HCT116 (cell line): Measurements from ENCODE around the gene TAF6. TPM values are rescaled to one million over a fixed set of nuclear protein-coding genes. Genes with fewer than 3 reads are reported as not detected.

ENCODE experiments used
- ATAC-seq: fragments of 200-7000 bp; cut with Tn5 transposase; 2 replicates; pipeline ENCODE4 v1.9.1; 2020; ENCODE audit warnings: mild to moderate bottlenecking, moderate library complexity
- BruUV-seq: library from RNA; stranded (reverse); fragments of 400-500 nt; replicated peaks from 2 replicates; lab custom pipeline; 2021; lab: Mats Ljungman, UMichigan
- CTCF ChIA-PET: fragments of 300-600 bp; sonication (Branson Sonifier 250); formaldehyde crosslinking; loops from one replicate; lab custom pipeline; 2021; ENCODE audit warnings: antibody characterized with exemption; lab: Charles Lee
- POLR2A ChIA-PET: fragments of 300-600, 350-600 bp; sonication (Branson Sonifier 250); formaldehyde crosslinking; loops from one replicate; lab custom pipeline; 2021; ENCODE audit warnings: antibody characterized with exemption; lab: Charles Lee
- RAD21 ChIA-PET, 2 experiments: fragments of 300-600 bp; sonication (Branson Sonifier 250); formaldehyde crosslinking; loops; one replicate each; lab custom pipeline; 2023; ENCODE audit warnings: low total read pairs in 2 of 2; ENCODE audit not compliant: uncharacterized antibody in 2 of 2, unreplicated experiment in 2 of 2, low non-redundant PET in 1 of 2; lab: Charles Lee
- DNase-seq: peaks from one replicate; pipeline ENCODE4 v3.0.0-alpha.2; 2010; ENCODE audit warnings: low read depth, low spot score
- H2AFZ ChIP-seq: fragments of 200-600 bp; shearing (Covaris generic), sonication (generic); 2 replicates; pipeline ENCODE4 v1.6.1; 2017; ENCODE audit warnings: low read depth, mixed run types, mixed read lengths, antibody characterized with exemption, low read length; ENCODE audit not compliant: poor library complexity, severe bottlenecking
- H3K27ac ChIP-seq: 2 replicates; pipeline ENCODE4 v1.5.1; 2012; ENCODE audit warnings: low read depth, low read length
- H3K27me3 ChIP-seq: fragments of 200-600 bp; sonication (generic); 2 replicates; pipeline ENCODE4 v1.6.1; 2016; ENCODE audit warnings: mixed run types, low read length, mixed read lengths; ENCODE audit not compliant: insufficient read depth
- H3K36me3 ChIP-seq, 2 experiments: fragments of 200-500 bp in 1 of 2; fragments of 200-600 bp in 1 of 2; sonication (Bioruptor generic) in 1 of 2; sonication (generic) in 1 of 2; 2 replicates each; pipeline versions ENCODE4 v1.5.1 to v1.6.1; 2014 to 2016; ENCODE audit warnings: low read length in 2 of 2, inconsistent platforms in 1 of 2, mixed read lengths in 1 of 2, mixed run types in 1 of 2; ENCODE audit not compliant: insufficient read depth in 2 of 2, control insufficient read depth in 1 of 2
- H3K4me1 ChIP-seq, 2 experiments: fragments of 200-600 bp in 1 of 2; sonication (generic) in 1 of 2; 2 replicates each; pipeline versions ENCODE4 v1.5.1 to v1.6.1; 2012 to 2017; ENCODE audit warnings: low read length in 2 of 2, inconsistent platforms in 1 of 2, mild to moderate bottlenecking in 1 of 2, mixed read lengths in 1 of 2, mixed run types in 1 of 2, moderate library complexity in 1 of 2; ENCODE audit not compliant: insufficient read depth in 2 of 2, control insufficient read depth in 1 of 2
- H3K4me2 ChIP-seq: fragments of 200-600 bp; sonication (generic); 2 replicates; pipeline ENCODE4 v1.6.1; 2017; ENCODE audit warnings: mixed run types, low read length, mixed read lengths
- H3K4me3 ChIP-seq, 2 experiments: fragments of 200-600 bp in 1 of 2; sonication (generic) in 1 of 2; replicated peaks in 1 of 2; 2 replicates each; pipeline ENCODE4 v1.5.1; 2011 to 2016; ENCODE audit warnings: low read length in 2 of 2, control low read depth in 1 of 2, low read depth in 1 of 2, mild to moderate bottlenecking in 1 of 2, mixed read lengths in 1 of 2, mixed run types in 1 of 2
- H3K79me2 ChIP-seq: fragments of 200-600 bp; sonication (generic); 2 replicates; pipeline ENCODE4 v1.6.1; 2017; ENCODE audit warnings: mild to moderate bottlenecking, mixed run types, low read length, moderate library complexity, mixed read lengths; ENCODE audit not compliant: insufficient read depth
- H3K9ac ChIP-seq: fragments of 200-600 bp; sonication (generic); 2 replicates; pipeline ENCODE4 v1.6.1; 2016; ENCODE audit warnings: low read length, mixed read lengths
- H3K9me2 ChIP-seq: fragments of 200-600 bp; sonication (generic), shearing (Covaris generic); 2 replicates; pipeline ENCODE4 v1.6.1; 2017; ENCODE audit warnings: mixed run types, mild to moderate bottlenecking, moderate library complexity; ENCODE audit not compliant: insufficient read depth
- H3K9me3 ChIP-seq, 2 experiments: fragments of 200-500 bp in 1 of 2; fragments of 200-600 bp in 1 of 2; sonication (Bioruptor generic) in 1 of 2; sonication (generic) in 1 of 2; 2 replicates each; pipeline ENCODE4 v1.6.1; 2014 to 2017; ENCODE audit warnings: low read length in 2 of 2, mixed read lengths in 2 of 2, inconsistent platforms in 1 of 2, low read depth in 1 of 2, mild to moderate bottlenecking in 1 of 2, mixed run types in 1 of 2, moderate library complexity in 1 of 2; ENCODE audit not compliant: control insufficient read depth in 1 of 2, insufficient read depth in 1 of 2
- H4K20me1 ChIP-seq: fragments of 200-600 bp; sonication (generic), shearing (Covaris generic); 2 replicates; pipeline ENCODE4 v1.6.1; 2017; ENCODE audit warnings: mixed run types, mild to moderate bottlenecking, moderate library complexity; ENCODE audit not compliant: insufficient read depth
- CBX3 ChIP-seq: IDR thresholded peaks from 2 replicates; pipeline ENCODE4 v1.6.1; 2012; ENCODE audit warnings: low read depth
- EGR1 ChIP-seq: IDR thresholded peaks from 2 replicates; pipeline ENCODE4 v1.6.1; 2012; ENCODE audit warnings: low read depth
- EZH2phosphoT487 ChIP-seq: fragments of 200-600 bp; IDR thresholded peaks from 2 replicates; pipeline ENCODE4 v1.6.1; 2018; ENCODE audit warnings: antibody characterized with exemption, borderline replicate concordance
- JUND ChIP-seq: IDR thresholded peaks from 2 replicates; pipeline ENCODE4 v1.6.1; 2012
- POLR2A ChIP-seq: IDR thresholded peaks from 2 replicates; pipeline ENCODE4 v1.7.0; 2011; ENCODE audit warnings: borderline replicate concordance; ENCODE audit not compliant: insufficient read depth, insufficient read length; ENCODE audit errors: extremely low read depth
- YY1 ChIP-seq: IDR thresholded peaks from 2 replicates; pipeline ENCODE4 v1.6.1; 2011; ENCODE audit warnings: low read length, low read depth, moderate library complexity, mild to moderate bottlenecking; ENCODE audit not compliant: insufficient replicate concordance; ENCODE audit errors: extremely low read depth
- ZBTB33 ChIP-seq: IDR thresholded peaks from 2 replicates; pipeline ENCODE4 v1.6.1; 2011; ENCODE audit warnings: mild to moderate bottlenecking, low read length, moderate library complexity; ENCODE audit not compliant: insufficient replicate concordance; ENCODE audit errors: extremely low read depth
- intact Hi-C: fragments of 100-400 bp; cut with micrococcal nuclease; formaldehyde crosslinking; loops from 2 replicates; pipeline ENCODE4 v1.10.0; 2022
- total RNA-seq: library from RNA; stranded (reverse); gene quantifications from one replicate; pipeline ENCODE4 v1.2.1, GENCODE V29; 2021; ENCODE audit not compliant: unreplicated experiment
- TF ChIP-seq, protein P1 (sequence below), 3 experiments: fragments of 200-600 bp in 1 of 3; sonication (generic) in 1 of 3; IDR thresholded peaks in 2 of 3; conservative IDR thresholded peaks in 1 of 3; 2 replicates each; pipeline ENCODE4 v1.5.1; 2012 to 2017; ENCODE audit warnings: low read depth in 2 of 3, low read length in 2 of 3, antibody characterized with exemption in 1 of 3, borderline replicate concordance in 1 of 3, control low read depth in 1 of 3, mild to moderate bottlenecking in 1 of 3, mixed read lengths in 1 of 3, mixed run types in 1 of 3, moderate library complexity in 1 of 3; ENCODE audit not compliant: insufficient read depth in 1 of 3

The TAF6 gene
- total RNA-seq, 1 experiment from 2014 or later, result 67.4 TPM

GRCh38 chr7:100088095-100088620 lies 31.0 kb downstream of the TAF6 start:
- Histone ChIP-seq H3K79me2 (peaks cover 21% of the 10 kb centered on the region), H3K4me1 (peaks cover 8 to 39% of the 10 kb centered on the region in 2 experiments), H3K27ac (peak overlapping the region; percentile 90), H3K36me3 (peaks cover 9 to 26% of the 10 kb centered on the region in 2 experiments; a peak in 3 of 4 replicates), H3K27me3 (no peaks in the 10 kb centered on the region), H3K9me2 (no peaks in the 10 kb centered on the region), H3K9ac (peak overlapping the region; percentile 94), H3K4me3 (peak overlapping the region; percentile 91 to 93), H2AFZ (no peak overlapping the region), H4K20me1 (no peaks in the 10 kb centered on the region; the same call in 1 of the 2 replicates), H3K9me3 (no peaks in the 10 kb centered on the region), H3K4me2 (peak overlapping the region; percentile 83)
- RAD21 ChIA-PET, result interaction anchor here in 1 of 2 experiments (0.6 to 0.7 kb wide), 2 partner anchors 69 to 185 kb away, joined by 3 to 11 read pairs; no protein-coding TSS in a partner anchor
- TSS peak; percentile 42 for BruUV-seq
- POLR2A ChIA-PET, result interaction anchor here (0.6 to 1.7 kb wide), 2 partner anchors 13 to 40 kb away, joined by 3 to 11 read pairs; partner anchors contain the start of genes AP4M1 and MCM7
- ATAC-seq (peak; percentile 5), DNase-seq (no peak)
- CTCF ChIA-PET, result no interaction called here
- intact Hi-C loops, result no loop called here
- TF ChIP-seq JUND (no peak), EZH2phosphoT487 (no peak), CBX3 (no peak), YY1 (no peak), ZBTB33 (no peak), EGR1 (no peak), POLR2A (no peak)
- TF ChIP-seq, protein P1, sequence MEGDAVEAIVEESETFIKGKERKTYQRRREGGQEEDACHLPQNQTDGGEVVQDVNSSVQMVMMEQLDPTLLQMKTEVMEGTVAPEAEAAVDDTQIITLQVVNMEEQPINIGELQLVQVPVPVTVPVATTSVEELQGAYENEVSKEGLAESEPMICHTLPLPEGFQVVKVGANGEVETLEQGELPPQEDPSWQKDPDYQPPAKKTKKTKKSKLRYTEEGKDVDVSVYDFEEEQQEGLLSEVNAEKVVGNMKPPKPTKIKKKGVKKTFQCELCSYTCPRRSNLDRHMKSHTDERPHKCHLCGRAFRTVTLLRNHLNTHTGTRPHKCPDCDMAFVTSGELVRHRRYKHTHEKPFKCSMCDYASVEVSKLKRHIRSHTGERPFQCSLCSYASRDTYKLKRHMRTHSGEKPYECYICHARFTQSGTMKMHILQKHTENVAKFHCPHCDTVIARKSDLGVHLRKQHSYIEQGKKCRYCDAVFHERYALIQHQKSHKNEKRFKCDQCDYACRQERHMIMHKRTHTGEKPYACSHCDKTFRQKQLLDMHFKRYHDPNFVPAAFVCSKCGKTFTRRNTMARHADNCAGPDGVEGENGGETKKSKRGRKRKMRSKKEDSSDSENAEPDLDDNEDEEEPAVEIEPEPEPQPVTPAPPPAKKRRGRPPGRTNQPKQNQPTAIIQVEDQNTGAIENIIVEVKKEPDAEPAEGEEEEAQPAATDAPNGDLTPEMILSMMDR (IDR thresholded peaks at IDR 0.05 in 2 of 3, conservative IDR thresholded peaks at IDR 0.05 in 1 of 3; ENCODE audit: borderline replicate concordance in 1 of 3, insufficient read depth in 1 of 3, low read depth in 2 of 3, low read length in 2 of 3), result no peak
